Natural killer cell (primary cell): ENCODE measurements around the gene NFIA. TPM values are rescaled to one million over a fixed set of nuclear protein-coding genes. Genes with fewer than 3 reads are reported as not detected.

ENCODE experiments used
- ATAC-seq, 3 donors: fragments of 150-1000 bp in 2 of 3; fragments of 200-7000 bp in 1 of 3; cut with Tn5 transposase; 1 replicate in 1 of 3; 2 replicates in 2 of 3; pipeline ENCODE4 v1.10.0; 2021; ENCODE audit warnings: mild to moderate bottlenecking in 2 of 3, moderate library complexity in 2 of 3
- DNase-seq, 2 donors: peaks; one replicate each; pipeline versions ENCODE4 v3.0.0 to v3.0.0-alpha.2; 2013 to 2021; ENCODE audit warnings: mixed read lengths in 1 of 2
- H3K27ac ChIP-seq: one replicate; pipeline ENCODE4 v1.5.1; 2013; ENCODE audit warnings: mild to moderate bottlenecking, low read length
- H3K27me3 ChIP-seq: one replicate; pipeline ENCODE4 v1.6.1; 2013; ENCODE audit warnings: low read length; ENCODE audit not compliant: control insufficient read depth, insufficient read depth
- H3K36me3 ChIP-seq: one replicate; pipeline ENCODE4 v1.6.1; 2013; ENCODE audit warnings: low read length; ENCODE audit not compliant: control insufficient read depth, insufficient read depth
- H3K4me1 ChIP-seq: one replicate; pipeline ENCODE4 v1.6.1; 2013; ENCODE audit warnings: low read length; ENCODE audit not compliant: control insufficient read depth, insufficient read depth
- H3K4me3 ChIP-seq: one replicate; pipeline ENCODE4 v1.5.1; 2013; ENCODE audit warnings: low read length
- H3K9me3 ChIP-seq: one replicate; pipeline ENCODE4 v1.6.1; 2013; ENCODE audit warnings: low read length; ENCODE audit not compliant: control insufficient read depth, insufficient read depth
- H3K27ac Mint-ChIP-seq, 2 donors: one replicate each; pipeline ENCODE4 v1.8.0; 2022; ENCODE audit warnings: mild to moderate bottlenecking in 2 of 2, mixed read lengths in 2 of 2, moderate library complexity in 1 of 2
- H3K27me3 Mint-ChIP-seq, 2 donors: one replicate each; pipeline ENCODE4 v1.8.0; 2022; ENCODE audit warnings: low read depth in 2 of 2, mixed read lengths in 2 of 2
- H3K36me3 Mint-ChIP-seq: one replicate; pipeline ENCODE4 v1.8.0; 2022; ENCODE audit warnings: mixed read lengths
- H3K4me1 Mint-ChIP-seq, 2 donors: one replicate each; pipeline ENCODE4 v1.8.0; 2022; ENCODE audit warnings: mixed read lengths in 2 of 2
- H3K4me3 Mint-ChIP-seq: one replicate; pipeline ENCODE4 v1.8.0; 2022; ENCODE audit warnings: mild to moderate bottlenecking, moderate library complexity, mixed read lengths
- H3K9me3 Mint-ChIP-seq, 2 donors: one replicate each; pipeline ENCODE4 v1.8.0; 2022; ENCODE audit warnings: mixed read lengths in 2 of 2
- CTCF ChIP-seq: fragments of 200-600 bp; IDR thresholded peaks from one replicate; pipeline ENCODE4 v1.8.0; 2022; ENCODE audit warnings: antibody characterized with exemption
- WGBS: methylation state at CpG from one replicate; pipeline ENCODE4 v1.1.7; 2013; ENCODE audit warnings: missing lambda C conversion rate; ENCODE audit not compliant: insufficient coverage; 5-methylcytosine and 5-hydroxymethylcytosine counted together
- intact Hi-C: fragments of 100-400 bp; cut with micrococcal nuclease; formaldehyde crosslinking; loops from one replicate; pipeline ENCODE4 v1.14.2; 2022
- total RNA-seq, 4 donors: library from RNA; stranded (reverse); fragments of 120-200 nt in 1 of 4; gene quantifications; one replicate each; pipeline versions ENCODE4 v1.2.3 to v1.2.4, GENCODE V29; 2013 to 2022

Gene NFIA
- total RNA-seq, 3 donors from 2014 or later (not counting 1 experiment from before 2014, with no cell fraction given): 3.5 to 6.5 (median 3.6) TPM

GRCh38 chr1:61053712-61054600 lies 28.4 kb upstream of the NFIA start:
- Histone ChIP-seq H3K9me3 (no peaks in the 10 kb centered on the region), H3K27ac (no peak overlapping the region), H3K27me3 (peaks cover 45% of the 10 kb centered on the region), H3K4me3 (no peak overlapping the region), H3K4me1 (peaks cover 45% of the 10 kb centered on the region), H3K36me3 (no peaks in the 10 kb centered on the region)
- WGBS: 7% methylated on average over 53 of the region's 54 CpGs
- Mint-ChIP-seq H3K27ac (peak overlapping the region in 1 of 2 donors; percentile 57), H3K36me3 (no peaks in the 10 kb centered on the region), H3K9me3 (no peaks in the 10 kb centered on the region), H3K4me1 (peaks cover 28 to 31% of the 10 kb centered on the region in 2 donors), H3K4me3 (peak overlapping the region; percentile 89), H3K27me3 (peaks cover 64 to 75% of the 10 kb centered on the region in 2 donors)
- intact Hi-C loops: loop anchor here (2.0 to 10.0 kb wide), 6 partner anchors 23 to 588 kb away; no protein-coding TSS in a partner anchor
- DNase-seq (peak in 1 of 2 donors; percentile 41), ATAC-seq (no peak)
- no peak for TF ChIP-seq CTCF

GRCh38 chr1:61054601-61054993 lies 27.8 kb upstream of the NFIA start:
- no peaks in the 10 kb centered on the region for H3K9me3 Mint-ChIP-seq
- no peaks in the 10 kb centered on the region for H3K36me3 ChIP-seq
- H3K36me3 Mint-ChIP-seq: no peaks in the 10 kb centered on the region
- H3K4me3 Mint-ChIP-seq: peak overlapping the region; percentile 45
- H3K27ac Mint-ChIP-seq: no peak overlapping the region
- no peak overlapping the region for H3K27ac ChIP-seq
- H3K4me1 ChIP-seq: peaks cover 44% of the 10 kb centered on the region
- intact Hi-C loops: loop anchor here (5.0 to 10.0 kb wide), 5 partner anchors 50 to 588 kb away; no protein-coding TSS in a partner anchor
- peaks cover 64 to 80% of the 10 kb centered on the region in 2 donors for H3K27me3 Mint-ChIP-seq
- no peak for TF ChIP-seq CTCF
- peaks cover 28 to 31% of the 10 kb centered on the region in 2 donors for H3K4me1 Mint-ChIP-seq
- no peak for ATAC-seq
- peaks cover 47% of the 10 kb centered on the region for H3K27me3 ChIP-seq
- DNase-seq: no peak
- WGBS: 90% methylated on average over 13 of the region's 13 CpGs
- H3K4me3 ChIP-seq: no peak overlapping the region
- H3K9me3 ChIP-seq: no peaks in the 10 kb centered on the region

GRCh38 chr1:61055110-61055614 lies 27.2 kb upstream of the NFIA start:
- H3K36me3 ChIP-seq: no peaks in the 10 kb centered on the region
- intact Hi-C loops: loop anchor here (10.0 kb wide), 3 partner anchors 50 to 290 kb away; no protein-coding TSS in a partner anchor
- H3K4me1 Mint-ChIP-seq: peaks cover 28 to 31% of the 10 kb centered on the region in 2 donors
- no peak overlapping the region for H3K27ac Mint-ChIP-seq
- no peaks in the 10 kb centered on the region for H3K36me3 Mint-ChIP-seq
- no peak overlapping the region for H3K4me3 ChIP-seq
- no peak overlapping the region for H3K27ac ChIP-seq
- peaks cover 64 to 80% of the 10 kb centered on the region in 2 donors for H3K27me3 Mint-ChIP-seq
- no peak for TF ChIP-seq CTCF
- no peaks in the 10 kb centered on the region for H3K9me3 ChIP-seq
- no peak for ATAC-seq
- no peak overlapping the region for H3K4me3 Mint-ChIP-seq
- H3K27me3 ChIP-seq: peaks cover 47% of the 10 kb centered on the region
- peaks cover 42% of the 10 kb centered on the region for H3K4me1 ChIP-seq
- no peaks in the 10 kb centered on the region for H3K9me3 Mint-ChIP-seq
- DNase-seq: no peak
